Raji (cell line): Measurements from ENCODE around the gene ADARB2.

Source experiments
- POLR2A ChIP-seq: IDR thresholded peaks from 2 replicates; pipeline ENCODE4 v1.6.1; 2011; ENCODE audit warnings: low read depth, low read length, control low read depth; ENCODE audit not compliant: insufficient read depth

ADARB2 gene

DNA sequence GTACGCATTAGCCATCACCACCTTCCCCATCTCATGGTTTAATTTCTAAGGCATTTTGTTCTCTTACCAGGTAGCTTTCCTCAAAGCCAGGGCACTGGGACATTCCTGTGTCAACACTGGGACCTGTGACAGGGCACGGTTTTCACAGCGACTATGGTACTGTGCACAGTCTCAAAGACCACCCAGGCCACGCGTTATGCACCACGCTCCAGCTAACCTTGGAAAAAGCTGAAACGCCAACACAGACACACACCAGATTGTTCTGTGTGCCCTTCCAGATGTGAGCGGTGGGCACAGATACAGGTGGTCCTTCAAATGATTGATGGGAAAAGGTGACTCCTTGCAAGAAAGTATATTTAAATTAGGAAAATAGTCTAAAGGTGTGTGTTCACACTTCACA lies 343.8 kb downstream of the ADARB2 start:
- no peak for TF ChIP-seq POLR2A

DNA sequence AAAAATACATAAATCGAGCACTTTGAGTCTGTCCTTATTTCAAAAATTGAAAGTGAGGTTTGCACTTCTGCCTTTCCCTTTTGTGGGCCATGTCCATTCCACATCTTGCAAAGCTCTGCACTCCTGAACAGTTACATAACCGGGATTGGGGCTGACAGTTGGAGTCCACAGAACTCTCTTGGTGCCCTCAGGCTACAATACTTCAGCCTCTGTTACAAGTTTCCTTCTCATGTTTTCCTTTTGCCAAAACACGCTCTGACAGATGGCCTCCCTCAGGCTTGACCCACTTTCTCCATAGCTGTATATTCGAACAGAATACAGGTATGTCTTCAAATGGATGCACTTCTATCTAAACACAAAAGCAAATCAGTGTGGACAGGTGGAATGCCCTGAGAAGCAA lies 345.2 kb downstream of the ADARB2 start:
- TF ChIP-seq POLR2A: no peak

DNA sequence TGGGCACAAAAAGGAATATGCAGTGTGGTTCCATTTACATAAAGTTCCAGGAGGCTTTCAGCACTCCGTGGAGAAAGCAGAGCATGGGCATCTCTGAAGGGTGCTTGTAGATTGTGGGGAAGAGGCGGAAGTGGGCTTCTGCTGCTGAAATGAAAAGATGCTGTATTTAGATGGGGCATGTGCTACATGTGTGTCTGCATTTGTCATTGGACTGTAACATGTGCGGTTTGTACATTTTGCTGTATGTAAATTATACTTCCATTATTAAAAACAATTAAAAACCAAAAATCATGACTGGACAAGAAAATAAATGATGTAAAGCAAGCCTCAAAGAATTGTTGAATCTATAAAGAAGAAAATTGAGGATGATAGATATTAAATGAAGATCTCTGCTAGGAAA lies 347.1 kb downstream of the ADARB2 start:
- no peak for TF ChIP-seq POLR2A

DNA sequence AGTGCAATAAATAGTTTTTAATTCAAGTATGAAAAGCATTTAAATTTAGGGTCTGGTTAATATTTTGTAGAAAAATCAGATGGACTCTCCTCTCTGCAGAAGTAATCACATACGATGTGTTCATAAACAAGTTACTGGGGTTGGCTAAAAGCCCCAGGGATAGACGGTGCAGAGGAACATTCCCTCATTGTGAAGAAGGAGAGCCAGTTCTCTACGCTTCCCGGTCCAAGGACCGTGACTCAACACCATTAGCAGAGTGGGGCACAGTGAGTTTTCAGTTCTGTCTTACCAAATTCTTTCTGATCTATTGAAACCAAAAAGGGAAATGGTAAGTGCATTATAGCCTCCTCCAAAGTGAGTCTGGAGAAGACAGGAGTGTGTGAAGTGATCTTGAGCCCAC lies 353.3 kb downstream of the ADARB2 start:
- no peak for TF ChIP-seq POLR2A

DNA sequence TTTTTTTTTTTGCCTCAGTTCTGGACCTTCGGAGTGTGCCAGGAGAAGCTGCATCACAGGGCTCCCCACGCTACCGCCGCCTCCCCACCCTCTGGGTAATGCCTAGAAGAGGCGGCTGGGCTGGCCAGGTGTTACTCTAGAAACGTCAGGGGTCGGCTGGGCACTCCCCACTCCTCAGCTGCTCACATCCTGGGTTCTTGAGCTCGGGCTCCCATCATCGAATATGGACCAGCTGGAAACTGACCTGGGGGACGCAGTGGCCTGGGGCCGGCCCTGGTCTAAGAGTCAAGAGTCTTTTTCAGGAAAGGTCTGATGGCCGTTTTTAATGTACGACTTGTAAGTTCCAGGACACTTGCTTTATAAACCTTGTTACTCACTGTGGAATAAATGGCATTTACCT lies 354.6 kb downstream of the ADARB2 start:
- no peak for TF ChIP-seq POLR2A

DNA sequence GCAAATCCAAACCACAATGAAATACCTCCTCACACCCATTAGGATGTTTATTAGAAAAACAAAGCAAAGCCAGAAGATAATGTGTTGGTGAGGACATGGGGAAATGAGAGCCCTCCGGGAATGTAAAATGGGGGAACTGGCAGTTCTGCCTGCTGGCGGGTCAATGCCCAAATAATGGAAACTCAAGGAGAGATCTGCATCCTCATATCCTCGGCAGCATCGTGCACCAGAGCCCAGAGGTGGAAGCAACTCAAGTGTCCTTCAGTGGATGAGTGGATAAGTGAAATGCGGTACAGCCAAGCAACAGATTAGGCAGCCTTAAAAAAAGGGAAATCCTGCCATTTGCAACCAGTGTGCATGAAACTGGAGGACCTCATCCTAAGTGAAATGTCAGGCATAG lies 356.0 kb downstream of the ADARB2 start:
- no peak for TF ChIP-seq POLR2A

DNA sequence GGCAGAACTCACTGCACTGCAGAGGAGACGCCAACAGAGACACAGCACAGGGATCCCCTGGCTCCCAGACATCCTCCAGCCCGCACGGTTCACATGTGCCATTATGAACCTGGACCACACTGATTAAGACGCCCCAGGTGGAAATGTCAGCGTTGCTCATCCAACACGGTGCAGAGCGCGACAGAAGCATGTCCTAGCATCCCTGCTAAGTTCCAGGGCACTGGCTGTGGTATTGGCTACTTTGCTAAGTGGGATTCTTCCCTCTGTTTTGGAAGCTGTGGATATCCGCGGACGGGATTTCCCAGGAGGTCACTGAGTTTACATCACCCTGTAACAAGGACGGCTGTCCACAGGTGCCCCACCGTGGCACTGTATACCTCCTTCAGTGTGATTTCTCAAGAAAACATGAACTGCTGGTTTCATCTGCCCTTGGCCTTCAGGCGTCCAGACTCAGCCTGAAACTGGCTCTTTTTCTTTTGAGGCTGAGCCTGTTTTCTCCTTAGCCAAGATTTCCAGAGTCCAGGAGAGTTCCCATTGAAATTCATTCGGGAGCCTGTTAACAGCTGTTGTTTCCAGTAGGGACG lies 357.1 kb downstream of the ADARB2 start:
- no peak for TF ChIP-seq POLR2A

- TF ChIP-seq POLR2A: no peak
Observed at GRCh38 chr10:1379601-1380000, 357.7 kb downstream of the ADARB2 start.

GRCh38 chr10:1378473-1378872 lies 358.9 kb downstream of the ADARB2 start:
- TF ChIP-seq POLR2A: no peak

DNA sequence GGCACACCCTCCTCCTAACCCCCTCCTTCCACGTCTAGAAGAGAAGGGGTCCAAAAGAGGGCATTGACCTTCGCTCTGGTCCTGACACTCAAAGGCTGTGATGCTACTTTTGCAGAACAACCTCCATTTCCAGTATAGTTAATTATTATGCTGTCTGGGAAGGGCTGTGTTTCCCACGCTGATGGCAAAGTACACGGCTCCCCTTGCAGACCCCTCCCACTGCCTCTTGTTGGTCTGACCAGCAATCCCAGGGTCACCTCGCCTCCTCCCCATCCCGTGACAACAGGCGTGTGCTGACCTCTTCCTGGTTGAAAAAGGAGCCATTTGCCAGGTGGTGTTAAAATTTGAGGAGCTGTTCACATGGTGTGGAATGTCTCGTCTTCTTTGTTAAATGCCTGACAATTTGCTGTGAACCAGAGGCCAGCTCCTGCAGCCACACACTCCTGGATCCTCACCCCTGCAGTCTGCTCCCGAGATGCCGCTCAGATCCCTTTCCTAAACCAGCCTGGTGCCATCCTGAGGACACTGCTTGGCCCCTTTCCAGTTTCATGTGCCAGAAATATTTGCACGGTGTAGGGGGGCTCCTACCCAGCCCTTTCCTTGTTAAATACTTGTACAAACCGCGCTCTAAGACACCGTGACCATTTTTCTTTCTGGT lies 359.5 kb downstream of the ADARB2 start:
- TF ChIP-seq POLR2A: no peak

DNA sequence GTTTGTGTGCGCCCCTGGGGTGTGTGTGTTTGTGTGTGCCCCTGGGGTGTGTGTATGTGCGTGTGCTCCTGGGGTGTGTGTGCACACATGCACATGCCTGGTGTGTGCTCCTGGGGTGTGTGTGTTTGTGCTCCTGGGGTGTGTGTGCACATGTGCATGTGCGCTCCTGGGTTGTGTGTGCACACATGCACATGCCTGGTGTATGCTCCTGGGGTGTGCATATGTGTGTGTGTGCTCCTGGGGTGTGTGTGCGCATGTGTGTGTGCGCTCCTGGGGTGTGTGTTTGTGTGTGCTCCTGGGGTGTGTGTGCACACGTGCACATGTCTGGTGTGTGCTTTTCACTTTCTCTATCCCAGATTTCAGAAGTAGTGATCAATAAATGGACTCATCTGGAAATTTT lies 360.1 kb downstream of the ADARB2 start:
- no peak for TF ChIP-seq POLR2A

GRCh38 chr10:1376384-1376945 lies 360.9 kb downstream of the ADARB2 start:
- no peak for TF ChIP-seq POLR2A

- no peak for TF ChIP-seq POLR2A
Observed at GRCh38 chr10:1375346-1376170, 361.8 kb downstream of the ADARB2 start.

DNA sequence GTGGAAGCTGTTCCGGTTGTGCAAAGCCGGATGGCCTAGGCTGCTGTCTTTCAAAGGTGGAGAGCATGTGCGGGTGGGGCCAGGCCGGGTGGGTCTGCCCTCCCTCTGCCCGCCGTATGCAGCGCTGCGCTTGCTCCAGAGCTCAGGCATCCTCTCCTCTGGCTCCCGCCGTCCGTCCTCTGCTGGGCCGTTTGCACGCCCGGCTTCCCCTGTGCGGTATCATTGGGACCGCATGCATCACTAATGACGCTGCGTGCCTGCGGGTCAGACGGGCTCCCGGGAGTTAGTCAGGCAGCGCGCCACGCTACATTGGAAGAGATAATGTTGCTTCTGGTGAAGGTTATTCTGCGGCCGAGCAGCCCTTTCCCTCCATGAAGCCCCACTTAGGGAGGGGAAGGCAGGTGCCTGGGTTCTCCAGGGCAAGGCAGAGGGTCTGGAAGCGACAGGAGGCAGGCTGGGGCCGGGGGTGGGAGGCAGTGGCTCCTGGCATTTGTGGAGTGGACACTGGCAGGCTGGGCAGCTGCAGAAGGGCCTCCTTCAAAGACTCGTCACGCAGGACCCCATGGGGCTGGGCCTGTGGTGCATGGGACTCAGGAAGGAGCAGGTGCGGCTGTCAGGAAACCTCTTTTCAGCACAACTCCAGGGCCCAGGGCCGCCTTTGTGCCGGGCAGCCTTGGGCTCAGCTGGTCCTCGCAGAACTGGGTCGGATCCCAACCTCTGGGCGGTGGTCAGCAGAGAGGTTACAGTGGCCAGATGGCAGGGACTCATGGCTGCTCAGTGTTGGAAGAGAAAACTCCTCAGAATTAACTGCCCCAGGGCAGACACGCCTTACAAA lies 362.6 kb downstream of the ADARB2 start:
- no peak for TF ChIP-seq POLR2A

GRCh38 chr10:1373287-1373686 lies 364.0 kb downstream of the ADARB2 start:
- no peak for TF ChIP-seq POLR2A
